CD4-positive, alpha-beta T cell (primary cell): ENCODE measurements around the gene ADAMTS3. TPM values are rescaled to one million over a fixed set of nuclear protein-coding genes. Genes with fewer than 3 reads are reported as not detected.

Source experiments
- ATAC-seq: fragments of 200-7000 bp; cut with Tn5 transposase; one replicate; pipeline ENCODE4 v1.10.0; 2022; ENCODE audit warnings: mild to moderate bottlenecking; ENCODE audit not compliant: poor library complexity
- CTCF ChIA-PET: fragments of 350-600 bp; sonication (Branson Sonifier 250); formaldehyde crosslinking; loops from one replicate; lab custom pipeline; 2021; ENCODE audit warnings: antibody characterized with exemption, inconsistent platforms; lab: Charles Lee
- POLR2A ChIA-PET: fragments of 350-600 bp; sonication (Branson Sonifier 250); formaldehyde crosslinking; loops from one replicate; lab custom pipeline; 2021; ENCODE audit warnings: antibody characterized with exemption, inconsistent platforms; lab: Charles Lee
- DNase-seq, 14 experiments: peaks; one replicate each; pipeline ENCODE4 v3.0.0-alpha.2; 2013 to 2020; ENCODE audit warnings: mixed read lengths in 2 of 14
- H3K27ac ChIP-seq, 2 donors: one replicate each; pipeline versions ENCODE4 v1.5.1 to v1.7.0; 2013; ENCODE audit warnings: low read length in 2 of 2, low read depth in 1 of 2, mild to moderate bottlenecking in 1 of 2
- H3K27me3 ChIP-seq, 2 experiments: 1 replicate in 1 of 2; 2 replicates in 1 of 2; pipeline versions ENCODE4 v1.6.1 to v1.7.0; 2013; ENCODE audit warnings: low read length in 2 of 2, control low read depth in 1 of 2, mild to moderate bottlenecking in 1 of 2, moderate library complexity in 1 of 2; ENCODE audit not compliant: insufficient read depth in 2 of 2, control insufficient read depth in 1 of 2
- H3K36me3 ChIP-seq: one replicate; pipeline ENCODE4 v1.6.1; 2013; ENCODE audit warnings: low read length, control low read depth; ENCODE audit not compliant: insufficient read depth
- H3K4me1 ChIP-seq: one replicate; pipeline ENCODE4 v1.6.1; 2013; ENCODE audit warnings: low read length, control low read depth; ENCODE audit not compliant: insufficient read depth
- H3K4me3 ChIP-seq: one replicate; pipeline ENCODE4 v1.5.1; 2013; ENCODE audit warnings: mild to moderate bottlenecking, low read length, moderate library complexity
- H3K9me3 ChIP-seq, 2 experiments: 1 replicate in 1 of 2; 2 replicates in 1 of 2; pipeline versions ENCODE4 v1.6.1 to v1.7.0; 2013; ENCODE audit warnings: low read length in 2 of 2, mild to moderate bottlenecking in 2 of 2, control low read depth in 1 of 2, moderate library complexity in 1 of 2; ENCODE audit not compliant: control insufficient read depth in 1 of 2, insufficient read depth in 1 of 2
- H3K27ac Mint-ChIP-seq: one replicate; pipeline ENCODE4 v1.8.0; 2020; ENCODE audit warnings: mixed read lengths
- H3K27me3 Mint-ChIP-seq: one replicate; pipeline ENCODE4 v1.8.0; 2021; ENCODE audit warnings: mixed read lengths
- H3K36me3 Mint-ChIP-seq: one replicate; pipeline ENCODE4 v1.8.0; 2021; ENCODE audit warnings: low read depth, mixed read lengths
- H3K4me1 Mint-ChIP-seq: one replicate; pipeline ENCODE4 v1.8.0; 2021; ENCODE audit warnings: low read depth, mixed read lengths
- H3K4me3 Mint-ChIP-seq: one replicate; pipeline ENCODE4 v1.8.0; 2020; ENCODE audit warnings: mild to moderate bottlenecking, mixed read lengths
- H3K9me3 Mint-ChIP-seq: one replicate; pipeline ENCODE4 v1.8.0; 2020; ENCODE audit warnings: mixed read lengths
- intact Hi-C, 2 experiments: fragments of 100-400 bp; cut with DNase I in 1 of 2; cut with micrococcal nuclease in 1 of 2; formaldehyde crosslinking; loops; one replicate each; pipeline versions ENCODE4 v1.15.1 to v1.9.0; 2023 to 2025; cut with DNase I, micrococcal nuclease
- total RNA-seq, 174 experiments: library from RNA in 2 of 174; stranded (reverse) in 2 of 174; gene quantifications; one replicate each; pipeline ENCODE4 v1.2.3 and lab custom pipeline; 2021 to 2026
- TF ChIP-seq, protein P1 (sequence below): fragments of 200-600 bp; IDR thresholded peaks from one replicate; pipeline ENCODE4 v1.8.0; 2022; ENCODE audit warnings: antibody characterized with exemption, mild to moderate bottlenecking

Gene ADAMTS3
- total RNA-seq, 2 experiments from 2014 or later, result not detected

GRCh38 chr4:72319601-72320021 lies 249.4 kb downstream of the ADAMTS3 start:
- Histone ChIP-seq H3K4me1 (no peaks in the 10 kb centered on the region), H3K9me3 (no peaks in the 10 kb centered on the region), H3K36me3 (no peaks in the 10 kb centered on the region), H3K27ac (no peak overlapping the region), H3K4me3 (no peak overlapping the region), H3K27me3 (peaks cover 0 to 3% of the 10 kb centered on the region in 2 experiments)
- ChIA-PET POLR2A (no interaction called here), CTCF (no interaction called here)
- no peak overlapping the region for H3K27ac Mint-ChIP-seq
- intact Hi-C loops, result loop anchor here in 1 of 2 experiments (10.0 kb wide), 2 partner anchors 1335 to 1815 kb away; no protein-coding TSS in a partner anchor
- DNase-seq (no peak), ATAC-seq (no peak)
- no peaks in the 10 kb centered on the region for H3K36me3 Mint-ChIP-seq
- H3K27me3 Mint-ChIP-seq, result peaks cover 24% of the 10 kb centered on the region
- TF ChIP-seq, protein P1, sequence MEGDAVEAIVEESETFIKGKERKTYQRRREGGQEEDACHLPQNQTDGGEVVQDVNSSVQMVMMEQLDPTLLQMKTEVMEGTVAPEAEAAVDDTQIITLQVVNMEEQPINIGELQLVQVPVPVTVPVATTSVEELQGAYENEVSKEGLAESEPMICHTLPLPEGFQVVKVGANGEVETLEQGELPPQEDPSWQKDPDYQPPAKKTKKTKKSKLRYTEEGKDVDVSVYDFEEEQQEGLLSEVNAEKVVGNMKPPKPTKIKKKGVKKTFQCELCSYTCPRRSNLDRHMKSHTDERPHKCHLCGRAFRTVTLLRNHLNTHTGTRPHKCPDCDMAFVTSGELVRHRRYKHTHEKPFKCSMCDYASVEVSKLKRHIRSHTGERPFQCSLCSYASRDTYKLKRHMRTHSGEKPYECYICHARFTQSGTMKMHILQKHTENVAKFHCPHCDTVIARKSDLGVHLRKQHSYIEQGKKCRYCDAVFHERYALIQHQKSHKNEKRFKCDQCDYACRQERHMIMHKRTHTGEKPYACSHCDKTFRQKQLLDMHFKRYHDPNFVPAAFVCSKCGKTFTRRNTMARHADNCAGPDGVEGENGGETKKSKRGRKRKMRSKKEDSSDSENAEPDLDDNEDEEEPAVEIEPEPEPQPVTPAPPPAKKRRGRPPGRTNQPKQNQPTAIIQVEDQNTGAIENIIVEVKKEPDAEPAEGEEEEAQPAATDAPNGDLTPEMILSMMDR, result no peak
- H3K4me1 Mint-ChIP-seq, result peaks cover 7% of the 10 kb centered on the region
- H3K4me3 Mint-ChIP-seq, result no peak overlapping the region
- H3K9me3 Mint-ChIP-seq, result no peaks in the 10 kb centered on the region

DNA sequence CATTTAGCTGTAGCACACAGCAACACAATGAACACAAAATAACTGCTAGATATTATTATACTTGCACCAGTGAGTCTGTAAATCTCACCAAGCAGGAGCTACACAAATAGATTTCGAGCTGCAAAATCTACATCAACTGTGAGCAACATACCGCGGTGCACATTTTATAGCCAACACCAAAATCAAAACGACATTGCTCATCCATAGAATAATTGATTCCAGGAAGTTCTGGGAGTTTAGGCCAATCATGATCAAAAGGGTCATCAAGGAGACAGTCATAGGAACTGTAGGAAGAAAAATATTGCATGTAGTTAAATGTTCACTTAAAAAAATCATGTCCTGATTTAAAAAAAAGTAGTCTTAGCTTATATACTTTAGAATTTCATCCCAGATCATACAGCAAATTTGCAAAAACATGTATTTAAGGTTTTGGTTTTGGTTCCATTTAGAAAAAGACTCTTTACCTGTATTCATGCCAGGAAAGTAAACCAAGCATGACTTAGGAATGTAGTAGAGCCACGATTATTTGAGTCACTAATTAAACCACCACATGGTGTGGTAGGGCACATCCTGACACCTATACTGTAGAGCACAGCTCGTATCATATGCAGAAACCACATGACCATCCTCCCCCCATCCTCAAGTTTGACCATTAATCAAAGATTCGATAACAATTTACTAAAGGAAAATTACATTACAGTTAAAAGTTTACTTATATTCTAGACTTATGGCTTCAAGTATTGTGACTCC lies 250.4 kb downstream of the ADAMTS3 start:
- no peak overlapping the region for H3K27ac Mint-ChIP-seq

DNA sequence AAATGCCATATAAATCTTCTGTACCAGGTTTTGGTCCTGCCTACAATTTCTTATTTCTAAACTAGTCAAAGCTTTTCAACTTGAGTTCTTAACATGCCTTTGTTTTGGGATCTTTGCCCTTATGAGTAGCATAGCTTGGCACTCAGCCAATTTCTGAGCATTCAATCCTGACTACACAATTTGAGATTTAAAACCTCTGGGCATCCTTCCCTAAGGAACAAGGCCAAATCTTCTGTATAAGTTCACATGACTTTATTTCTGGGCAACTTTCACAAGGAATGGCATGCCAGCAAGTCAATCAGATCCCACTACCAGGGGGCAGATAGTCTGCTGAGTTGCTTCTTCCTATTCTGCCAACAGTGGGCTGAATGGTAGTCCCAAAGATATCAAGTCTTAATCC lies 254.2 kb downstream of the ADAMTS3 start:
- ChIA-PET POLR2A (no interaction called here), CTCF (no interaction called here)
- Mint-ChIP-seq H3K4me3 (no peak overlapping the region), H3K27me3 (peaks cover 13% of the 10 kb centered on the region), H3K27ac (no peak overlapping the region), H3K9me3 (no peaks in the 10 kb centered on the region), H3K36me3 (no peaks in the 10 kb centered on the region), H3K4me1 (peaks cover 7% of the 10 kb centered on the region)
- H3K4me3 ChIP-seq, result no peak overlapping the region
- no peak overlapping the region for H3K27ac ChIP-seq
- TF ChIP-seq, protein P1, result no peak
- ATAC-seq, result no peak
- no peaks in the 10 kb centered on the region for H3K36me3 ChIP-seq
- no peaks in the 10 kb centered on the region for H3K9me3 ChIP-seq
- intact Hi-C loops, result no loop called here
- H3K4me1 ChIP-seq, result no peaks in the 10 kb centered on the region
- no peak for DNase-seq
- no peaks in the 10 kb centered on the region for H3K27me3 ChIP-seq

More for the DNA sequence above, 250.4 kb downstream of the ADAMTS3 start:
- H3K4me3 Mint-ChIP-seq, result no peak overlapping the region
- peaks cover 0 to 3% of the 10 kb centered on the region in 2 experiments for H3K27me3 ChIP-seq
- no peak overlapping the region for H3K27ac ChIP-seq
- H3K9me3 ChIP-seq, result no peaks in the 10 kb centered on the region
- H3K4me1 Mint-ChIP-seq, result peaks cover 7% of the 10 kb centered on the region
- H3K4me1 ChIP-seq, result no peaks in the 10 kb centered on the region
- peaks cover 20% of the 10 kb centered on the region for H3K27me3 Mint-ChIP-seq
- TF ChIP-seq, protein P1, result no peak
- no peaks in the 10 kb centered on the region for H3K36me3 ChIP-seq
- ChIA-PET POLR2A (no interaction called here), CTCF (no interaction called here)
- no peaks in the 10 kb centered on the region for H3K36me3 Mint-ChIP-seq
- ATAC-seq, result no peak
- no peaks in the 10 kb centered on the region for H3K9me3 Mint-ChIP-seq
- H3K4me3 ChIP-seq, result no peak overlapping the region
- DNase-seq, result no peak
- intact Hi-C loops, result no loop called here
